GM11168 (cell line): ENCODE data around the gene KLRD1.
"Not testable (repeated sequence)": the region's sequence is repeated elsewhere in the genome, so short reads cannot be mapped to it uniquely, and the experiment has no call there.

Experiments
- in situ Hi-C: fragments of 300-500 bp; cut with MboI; formaldehyde crosslinking; loops from one replicate; pipeline ENCODE4 v1.12.0; 2022; ENCODE audit warnings: low sequenced_read_pairs; ENCODE audit not compliant: unreplicated experiment

KLRD1 gene

DNA sequence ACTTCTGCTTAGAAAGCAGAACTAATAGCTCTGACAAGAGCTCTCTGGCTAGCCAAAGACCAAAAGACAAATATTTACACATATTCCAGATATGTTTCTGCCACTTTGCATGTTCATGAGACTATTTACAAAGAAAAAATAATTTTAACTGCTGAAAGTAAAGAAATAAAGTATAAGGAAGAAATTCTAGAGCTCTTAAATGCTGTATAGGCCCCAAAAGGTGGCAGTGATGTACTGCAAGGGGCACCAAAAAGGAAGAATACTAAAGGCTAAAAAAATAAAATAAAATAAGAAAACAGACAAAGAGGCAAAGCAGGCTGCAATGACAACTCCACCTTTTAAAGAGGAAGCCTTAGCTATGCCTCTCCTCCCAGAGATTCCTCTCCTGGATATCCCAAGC lies 59.2 kb downstream of the KLRD1 start:
- in situ Hi-C loops: loop anchor here (25.0 kb wide), 1 partner anchor 195 kb away; no protein-coding TSS in a partner anchor

DNA sequence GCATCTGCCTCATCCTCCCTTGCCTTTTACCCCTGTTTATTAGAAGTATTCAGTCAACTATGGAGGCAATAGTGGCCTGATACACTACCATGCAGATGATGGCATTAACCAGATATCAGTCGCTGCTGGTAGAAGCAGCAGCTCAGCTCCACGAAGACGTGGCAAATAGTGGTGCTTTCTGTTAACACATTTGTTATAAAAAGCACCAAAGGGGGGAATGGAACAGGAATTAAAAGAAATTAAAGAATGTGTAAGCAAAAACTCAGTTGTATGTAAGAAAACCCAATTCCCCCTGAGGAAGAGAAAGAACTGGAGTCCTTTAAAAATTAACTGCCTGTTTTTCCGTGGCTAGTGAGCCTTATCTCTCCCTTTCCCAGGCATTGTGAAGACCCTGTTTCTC lies 60.0 kb downstream of the KLRD1 start:
- in situ Hi-C loops: loop anchor here (25.0 kb wide), 1 partner anchor 195 kb away; no protein-coding TSS in a partner anchor

DNA sequence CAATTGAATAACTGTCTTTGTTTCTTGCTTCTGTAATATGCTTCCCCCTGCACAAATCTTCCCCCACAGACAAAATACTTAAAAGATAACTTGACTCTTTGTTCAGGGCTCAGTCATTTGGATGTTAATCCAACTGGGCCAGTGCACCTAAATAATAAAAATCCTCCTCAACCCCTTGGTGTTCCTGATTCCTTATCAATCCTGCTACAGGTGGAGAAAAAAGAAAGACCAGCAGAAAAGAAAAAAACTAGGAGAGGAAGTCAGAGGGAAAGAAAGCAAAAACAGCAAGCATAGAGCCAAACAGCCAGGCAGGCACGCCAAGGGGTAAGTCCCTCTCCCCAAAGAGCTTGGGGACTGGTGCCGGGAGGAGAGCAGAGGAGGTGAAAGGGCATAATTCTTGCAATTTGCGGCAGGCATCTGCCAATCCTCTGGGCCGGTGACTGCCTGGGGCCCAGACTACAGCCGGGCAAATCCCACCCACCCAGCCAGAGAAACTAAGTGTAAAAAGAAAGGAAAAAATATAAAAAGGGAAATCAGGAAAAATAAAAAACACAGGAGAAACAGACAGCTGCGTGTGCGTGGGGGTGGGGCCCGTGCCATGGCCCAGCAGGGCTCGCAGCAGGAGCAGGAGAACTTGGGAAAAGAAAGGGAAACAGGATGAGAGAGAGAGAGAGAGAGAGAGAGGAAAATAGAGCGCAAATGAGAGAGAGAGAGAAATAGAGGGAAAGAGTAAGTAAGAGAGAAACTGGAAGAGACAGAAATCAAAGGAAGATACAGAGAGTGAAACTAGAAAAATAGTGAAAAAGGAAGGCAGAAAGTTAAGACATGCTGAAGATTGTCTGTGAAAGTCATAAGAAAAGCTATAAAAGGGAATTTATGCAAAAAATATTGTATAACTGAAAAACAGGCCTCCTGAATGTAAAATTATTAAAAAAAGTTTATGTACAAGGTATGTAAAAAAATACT lies 60.8 kb downstream of the KLRD1 start:
- in situ Hi-C loops: loop anchor here (25.0 kb wide), 1 partner anchor 194 kb away; no protein-coding TSS in a partner anchor

DNA sequence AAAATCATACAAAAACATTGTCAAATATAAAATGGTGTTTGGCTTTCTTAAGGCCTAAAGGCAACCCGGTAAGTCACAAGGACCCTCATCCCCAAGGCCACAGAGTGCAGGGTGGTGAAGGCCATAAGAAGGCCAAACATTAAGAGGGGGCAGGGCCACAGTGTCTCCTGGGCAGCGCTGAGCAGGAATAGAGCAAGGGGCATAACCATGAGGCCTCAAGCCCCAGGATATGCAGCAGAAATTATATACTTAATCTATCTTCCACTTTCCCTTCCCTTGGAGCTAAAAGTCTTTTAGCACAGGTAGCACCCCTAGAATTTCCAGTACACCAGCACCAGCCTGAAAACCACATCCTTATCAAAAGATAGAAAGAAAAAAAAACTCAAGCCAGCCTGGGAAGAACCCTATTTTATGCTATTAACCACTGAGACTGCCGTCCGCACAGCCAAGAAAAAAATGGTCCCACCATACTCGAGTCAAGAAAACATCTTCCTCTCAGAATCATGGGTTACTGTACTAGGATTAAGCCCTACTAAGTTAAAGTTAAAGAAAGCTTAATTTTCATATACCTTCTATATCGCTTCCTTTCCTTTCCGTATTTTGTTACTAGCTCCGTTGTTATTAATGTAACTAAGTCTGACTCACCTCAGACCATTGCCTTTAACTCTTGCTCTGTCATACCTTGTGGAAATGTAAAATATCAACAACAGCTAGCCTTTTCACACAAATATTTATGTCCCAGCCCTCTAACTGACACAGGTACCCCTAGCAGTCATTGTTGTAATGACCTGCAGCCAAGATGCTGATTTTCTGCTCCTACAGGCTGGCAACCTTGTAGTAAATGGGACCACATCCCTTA lies 62.1 kb downstream of the KLRD1 start:
- in situ Hi-C loops: loop anchor here (25.0 kb wide), 1 partner anchor 193 kb away; no protein-coding TSS in a partner anchor

DNA sequence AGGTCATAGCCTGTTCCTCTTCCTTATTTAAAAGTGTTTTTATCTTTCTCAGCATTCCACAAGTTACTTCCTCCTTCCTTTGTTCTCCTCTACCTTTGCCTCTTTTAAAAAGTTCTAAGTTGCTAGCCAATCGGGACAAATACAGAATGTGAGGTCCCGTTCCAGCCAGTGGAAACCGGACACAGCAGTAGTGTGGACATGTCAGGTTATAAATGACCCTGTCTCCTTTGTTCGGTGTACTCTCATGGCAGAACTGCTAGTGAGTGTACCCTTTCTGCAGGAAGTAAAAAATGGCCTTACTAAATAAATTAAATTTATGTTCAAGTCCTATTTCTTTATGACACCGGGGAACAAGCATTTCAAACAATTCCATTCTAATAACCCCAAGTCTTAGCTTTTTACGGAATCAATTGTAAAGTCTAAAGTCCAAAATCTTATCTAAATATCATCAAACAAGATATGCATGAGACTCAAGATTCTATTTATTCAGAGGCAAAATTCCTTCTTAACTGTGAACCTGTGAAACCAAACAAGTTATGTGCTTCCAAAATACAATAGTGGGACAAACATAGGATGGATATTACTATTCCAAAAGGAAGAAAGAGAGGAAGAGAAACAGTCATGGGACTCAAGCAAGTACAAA lies 64.3 kb downstream of the KLRD1 start:
- in situ Hi-C loops: loop anchor here (25.0 kb wide), 1 partner anchor 190 kb away; no protein-coding TSS in a partner anchor

DNA sequence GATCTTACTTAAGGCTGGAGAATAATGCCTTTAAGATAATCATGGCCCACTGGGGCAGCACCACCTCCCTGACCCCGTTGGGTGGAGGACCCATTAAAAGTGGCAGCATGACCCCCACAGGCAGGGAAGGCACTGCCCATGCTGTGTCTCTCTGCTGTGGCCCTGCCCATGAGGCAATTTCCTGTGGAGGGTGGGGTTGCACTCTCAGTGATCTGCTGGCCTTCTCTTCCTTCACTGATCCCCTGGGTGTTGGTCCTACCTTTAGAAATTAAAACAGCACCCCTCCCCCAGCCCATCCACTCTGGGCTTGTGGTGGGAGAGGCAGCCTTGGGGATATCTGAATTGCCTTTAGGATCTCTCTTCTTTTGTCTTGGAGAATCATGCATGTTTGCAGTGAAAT lies 64.9 kb downstream of the KLRD1 start:
- in situ Hi-C loops: loop anchor here (25.0 kb wide), 1 partner anchor 190 kb away; no protein-coding TSS in a partner anchor

DNA sequence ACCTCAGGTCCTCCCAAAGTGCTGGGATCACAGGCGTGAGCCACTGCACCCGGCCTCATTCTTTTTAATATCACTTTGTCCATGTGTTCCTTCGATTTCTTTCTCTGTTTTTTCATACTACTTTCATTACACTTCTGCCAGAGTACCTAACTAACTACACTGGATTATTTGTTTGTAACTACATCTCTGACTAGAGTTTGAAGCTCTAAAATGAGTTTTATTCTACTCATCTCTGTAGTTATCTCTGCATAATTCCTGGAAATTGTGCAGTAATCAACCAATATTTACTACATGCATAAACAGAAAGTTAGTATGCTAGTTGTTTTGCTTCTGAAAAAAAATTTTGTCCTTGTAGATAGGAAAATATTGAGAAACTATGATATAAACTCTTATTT lies 67.0 kb downstream of the KLRD1 start:
- in situ Hi-C loops: loop anchor here (25.0 kb wide), 1 partner anchor 188 kb away; no protein-coding TSS in a partner anchor

DNA sequence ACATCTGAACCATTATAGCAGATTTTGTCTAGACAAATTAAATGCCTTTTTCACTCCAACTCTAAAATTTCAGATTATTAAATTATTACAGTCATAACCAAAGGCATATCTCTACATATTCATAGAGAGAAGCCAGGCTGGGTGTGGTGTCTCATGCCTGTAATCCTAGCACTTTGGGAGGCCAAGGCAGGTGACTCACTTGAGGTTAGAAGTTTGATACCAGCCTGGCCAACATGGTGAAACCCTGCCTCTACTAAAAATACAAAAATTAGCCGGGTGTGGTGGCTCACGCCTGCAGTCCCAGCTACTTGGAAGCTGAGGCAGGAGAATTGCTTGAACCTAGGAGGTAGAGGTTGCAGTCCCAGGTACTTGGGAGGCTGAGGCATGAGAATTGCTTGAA lies 71.1 kb downstream of the KLRD1 start:
- in situ Hi-C loops: not testable (repeated sequence)
